IMR-90 (cell line): ENCODE results near the gene IL1B. TPM values are rescaled to one million over a fixed set of nuclear protein-coding genes. Genes with fewer than 3 reads are reported as not detected.
A peak's percentile ranks its signal among the peaks of the same experiment; 100 is the strongest.

Experiments
- ATAC-seq: fragments of 200-7000 bp; cut with Tn5 transposase; 2 replicates; pipeline ENCODE4 v1.9.1; 2020; ENCODE audit warnings: low read depth, mild to moderate bottlenecking, moderate library complexity
- BruUV-seq: library from RNA; stranded (reverse); fragments of 400-500 nt; replicated peaks from 2 replicates; lab custom pipeline; 2021; lab: Mats Ljungman, UMichigan
- CTCF ChIA-PET: fragments of 300-600 bp; formaldehyde crosslinking; extraction: SDS; loops from one replicate; lab custom pipeline; 2021; ENCODE audit warnings: antibody characterized with exemption; lab: Yijun Ruan, JAX
- POLR2A ChIA-PET: fragments of 300-600 bp; sonication (Branson Sonifier 250); formaldehyde crosslinking; loops from one replicate; lab custom pipeline; 2022; ENCODE audit warnings: antibody characterized with exemption; ENCODE audit not compliant: unreplicated experiment; lab: Charles Lee
- DNase-seq: peaks from one replicate; pipeline ENCODE4 v3.0.0; 2013
- H2AFZ ChIP-seq: replicated peaks from 2 replicates; pipeline ENCODE3; 2013; ENCODE audit warnings: low read length, mild to moderate bottlenecking; ENCODE audit not compliant: poor library complexity
- H2AK5ac ChIP-seq: 2 replicates; pipeline ENCODE4 v1.6.1; 2013; ENCODE audit warnings: low read depth, low read length, inconsistent platforms
- H2AK9ac ChIP-seq: replicated peaks from 2 replicates; pipeline ENCODE3; 2013; ENCODE audit warnings: mild to moderate bottlenecking, low read depth, low read length, moderate library complexity; ENCODE audit not compliant: poor library complexity
- H2BK120ac ChIP-seq: 2 replicates; pipeline ENCODE4 v1.6.1; 2013; ENCODE audit warnings: low read depth, low read length, inconsistent platforms
- H2BK15ac ChIP-seq: 3 replicates; pipeline ENCODE4 v1.6.1; 2013; ENCODE audit warnings: low read depth, low read length, inconsistent platforms
- H2BK20ac ChIP-seq: 2 replicates; pipeline ENCODE4 v1.6.1; 2013; ENCODE audit warnings: low read depth, mild to moderate bottlenecking, inconsistent platforms, low read length, moderate library complexity
- H2BK5ac ChIP-seq: 2 replicates; pipeline ENCODE4 v1.6.1; 2013; ENCODE audit warnings: mild to moderate bottlenecking, low read depth, low read length, inconsistent platforms; ENCODE audit not compliant: poor library complexity, severe bottlenecking
- H3K14ac ChIP-seq: replicated peaks from 2 replicates; pipeline ENCODE4 v1.6.1; 2013; ENCODE audit warnings: low read depth, low read length, inconsistent platforms
- H3K18ac ChIP-seq: 2 replicates; pipeline ENCODE4 v1.6.1; 2013; ENCODE audit warnings: low read depth, low read length, control low read depth
- H3K23ac ChIP-seq: 2 replicates; pipeline ENCODE4 v1.6.1; 2013; ENCODE audit warnings: low read depth, low read length, inconsistent platforms
- H3K27ac ChIP-seq: 2 replicates; pipeline ENCODE4 v1.5.1; 2013; ENCODE audit warnings: mild to moderate bottlenecking, control low read depth, low read length; ENCODE audit not compliant: insufficient read depth
- H3K27me3 ChIP-seq: 2 replicates; pipeline ENCODE4 v1.6.1; 2013; ENCODE audit warnings: low read length; ENCODE audit not compliant: control insufficient read depth, insufficient read depth
- H3K36me3 ChIP-seq: 2 replicates; pipeline ENCODE4 v1.6.1; 2013; ENCODE audit warnings: low read length, mixed read lengths; ENCODE audit not compliant: control insufficient read depth, insufficient read depth
- H3K4ac ChIP-seq: 2 replicates; pipeline ENCODE4 v1.6.1; 2013; ENCODE audit warnings: low read depth, low read length, inconsistent platforms
- H3K4me1 ChIP-seq: 2 replicates; pipeline ENCODE4 v1.6.1; 2013; ENCODE audit warnings: low read length, mixed read lengths; ENCODE audit not compliant: control insufficient read depth, insufficient read depth
- H3K4me2 ChIP-seq: 2 replicates; pipeline ENCODE4 v1.6.1; 2013; ENCODE audit warnings: low read depth, mild to moderate bottlenecking, control low read depth, low read length, moderate library complexity
- H3K4me3 ChIP-seq: 2 replicates; pipeline ENCODE4 v1.5.1; 2013; ENCODE audit warnings: low read depth, mild to moderate bottlenecking, control low read depth, low read length, moderate library complexity; ENCODE audit not compliant: insufficient read depth
- H3K56ac ChIP-seq: 2 replicates; pipeline ENCODE4 v1.6.1; 2013; ENCODE audit warnings: low read length, inconsistent platforms; ENCODE audit not compliant: insufficient read depth; ENCODE audit errors: extremely low read depth
- H3K79me1 ChIP-seq, 2 experiments: 2 replicates each; pipeline ENCODE4 v1.6.1; 2013; ENCODE audit warnings: low read length in 2 of 2, inconsistent platforms in 1 of 2, low read depth in 1 of 2
- H3K9ac ChIP-seq: 2 replicates; pipeline ENCODE4 v1.6.1; 2013; ENCODE audit warnings: low read depth, low read length, control low read depth
- H3K9me1 ChIP-seq: 2 replicates; pipeline ENCODE4 v1.6.1; 2013; ENCODE audit warnings: low read length, inconsistent platforms; ENCODE audit not compliant: insufficient read depth
- H3K9me3 ChIP-seq: 2 replicates; pipeline ENCODE4 v1.6.1; 2013; ENCODE audit warnings: low read length; ENCODE audit not compliant: control insufficient read depth, insufficient read depth
- H4K20me1 ChIP-seq: 2 replicates; pipeline ENCODE4 v1.6.1; 2013; ENCODE audit warnings: low read length, inconsistent platforms; ENCODE audit not compliant: insufficient read depth
- H4K5ac ChIP-seq: 2 replicates; pipeline ENCODE4 v1.6.1; 2013; ENCODE audit warnings: mild to moderate bottlenecking, low read depth, low read length, control low read depth
- H4K8ac ChIP-seq, 2 experiments: 2 replicates each; pipeline ENCODE4 v1.6.1; 2013; ENCODE audit warnings: low read depth in 2 of 2, low read length in 2 of 2, control low read depth in 1 of 2, inconsistent platforms in 1 of 2
- H4K91ac ChIP-seq: 2 replicates; pipeline ENCODE4 v1.6.1; 2013; ENCODE audit warnings: low read depth, low read length, inconsistent platforms; ENCODE audit not compliant: insufficient read depth
- BHLHE40 ChIP-seq: fragments of 150-350 bp; IDR thresholded peaks from 2 replicates; pipeline ENCODE4 v1.6.1; 2016; ENCODE audit warnings: mild to moderate bottlenecking, low read depth, low read length
- CHD1 ChIP-seq: IDR thresholded peaks from 2 replicates; pipeline ENCODE4 v1.6.1; 2012; ENCODE audit warnings: low read depth, low read length, improper control_type of control experiment
- MAZ ChIP-seq: IDR thresholded peaks from 2 replicates; pipeline ENCODE4 v1.6.1; 2012; ENCODE audit warnings: low read depth, mild to moderate bottlenecking, low read length, improper control_type of control experiment, moderate library complexity, borderline replicate concordance
- NFE2L2 ChIP-seq: fragments of 150-350 bp; IDR thresholded peaks from 2 replicates; pipeline ENCODE4 v1.6.1; 2016; ENCODE audit warnings: low read depth, mild to moderate bottlenecking, low read length
- POLR2A ChIP-seq: IDR thresholded peaks from 2 replicates; pipeline ENCODE4 v1.6.1; 2012; ENCODE audit warnings: mild to moderate bottlenecking, low read depth, low read length
- RAD21 ChIP-seq: IDR thresholded peaks from 2 replicates; pipeline ENCODE4 v1.6.1; 2012; ENCODE audit warnings: low read length, improper control_type of control experiment
- RFX5 ChIP-seq: IDR thresholded peaks from 2 replicates; pipeline ENCODE4 v1.8.0; 2012; ENCODE audit warnings: low read depth, mild to moderate bottlenecking, low read length, moderate library complexity
- WGBS, 2 experiments: methylation state at CpG; one replicate each; pipeline versions ENCODE4 v1.1.5 to v1.1.7; 2013; ENCODE audit warnings: missing lambda C conversion rate in 2 of 2; ENCODE audit not compliant: insufficient read length in 1 of 2; ENCODE audit errors: extremely low coverage in 2 of 2; 5-methylcytosine and 5-hydroxymethylcytosine counted together
- dilution Hi-C: fragments of 300-500 bp; cut with HindIII; formaldehyde crosslinking; loops from one replicate; pipeline ENCODE4 v1.14.3; 2018; ENCODE audit warnings: low sequenced_read_pairs; ENCODE audit not compliant: unreplicated experiment
- in situ Hi-C: fragments of 300-500 bp; cut with MboI; formaldehyde crosslinking; loops from 3 replicates; pipeline ENCODE4 v1.14.3; 2019; ENCODE audit warnings: low sequenced_read_pairs, inconsistent platforms, mixed read lengths
- intact Hi-C: fragments of 100-400 bp; cut with micrococcal nuclease; formaldehyde crosslinking; loops from 2 replicates; pipeline ENCODE4 v1.10.0; 2022
- polyA plus RNA-seq, 3 experiments: library from polyadenylated mRNA; depleted of rRNA; stranded (reverse); fragments of >200 nt; gene quantifications; 2 replicates each; pipeline ENCODE4 v1.2.3, GENCODE V29; 2012; ENCODE audit warnings: low replicate concordance in 1 of 3
- total RNA-seq: library from RNA; depleted of rRNA; stranded (reverse); fragments of >200 nt; gene quantifications from 2 replicates; pipeline ENCODE4 v1.2.3, GENCODE V29; 2012

The IL1B gene
- total and polyA plus RNA-seq, 2 of the 4 experiments (the other 2 are of a cell fraction): 3.0 to 4.4 TPM

DNA sequence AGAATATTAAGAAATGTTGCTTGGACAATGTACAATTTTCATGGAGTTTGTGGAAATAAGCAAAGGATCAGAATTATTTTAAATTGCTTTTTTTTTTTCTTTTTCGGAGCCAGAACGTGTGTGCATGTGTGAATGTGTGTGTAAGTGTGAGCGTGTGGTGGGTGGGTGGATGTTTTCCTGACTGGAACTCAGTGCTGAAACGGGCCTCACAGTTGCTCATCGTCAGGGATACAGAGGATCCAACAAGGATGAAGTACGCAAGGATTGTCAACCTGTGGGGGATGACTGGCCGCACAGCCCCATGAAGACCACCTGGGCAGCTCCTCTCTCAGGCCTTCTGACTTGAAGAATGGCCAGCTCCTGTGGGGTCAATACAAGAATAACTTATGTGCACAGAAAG is 17.5 kb downstream of the IL1B start:
- dilution Hi-C loops: no loop called here
- Histone ChIP-seq H3K9ac (no peak overlapping the region), H3K14ac (no peak overlapping the region), H3K23ac (no peak overlapping the region), H2BK120ac (no peak overlapping the region), H3K56ac (no peak overlapping the region), H4K20me1 (no peaks in the 10 kb centered on the region), H2AFZ (no peak overlapping the region), H3K9me1 (peaks cover 3% of the 10 kb centered on the region), H3K4me2 (no peak overlapping the region), H2BK20ac (no peak overlapping the region), H2AK5ac (peak overlapping the region; percentile 35; the same call in 1 of the 2 replicates), H3K4me1 (peaks cover 10% of the 10 kb centered on the region), H4K5ac (no peak overlapping the region), H2BK15ac (no peak overlapping the region), H4K8ac (no peak overlapping the region), H2AK9ac (no peak overlapping the region), H3K4me3 (no peak overlapping the region), H2BK5ac (no peak overlapping the region), H3K27me3 (no peaks in the 10 kb centered on the region), H3K18ac (no peak overlapping the region), H3K79me1 (0 out of 4 replicates have a peak, but pooled peaks cover 0 to 4% of the 10 kb centered on the region in 2 experiments), H3K9me3 (0 out of 2 replicates have a peak, but pooled peaks cover 1% of the 10 kb centered on the region), H3K27ac (no peak overlapping the region), H3K36me3 (no peaks in the 10 kb centered on the region), H3K4ac (no peak overlapping the region; the same call in 1 of the 2 replicates), H4K91ac (no peak overlapping the region)
- TF ChIP-seq BHLHE40: no peak
- TF ChIP-seq RFX5: no peak
- no peak for TF ChIP-seq NFE2L2
- TF ChIP-seq MAZ: no peak
- TF ChIP-seq CHD1: no peak
- TF ChIP-seq POLR2A: no peak
- TF ChIP-seq RAD21: no peak
- BruUV-seq: no TSS peak
- no peak for DNase-seq
- POLR2A ChIA-PET: no interaction called here
- CTCF ChIA-PET: interaction anchor here (0.6 kb wide), 1 partner anchor 235 kb away, joined by 3 read pairs; the partner anchor contains the start of gene CHCHD5
- intact Hi-C loops: no loop called here
- in situ Hi-C loops: no loop called here
- ATAC-seq: no peak
- no CpG with 5 or more reads among the region's 7 CpGs for WGBS, 2 experiments
